GM23338 (cell line): ENCODE data around the gene DCLK1. TPM values are rescaled to one million over a fixed set of nuclear protein-coding genes. Genes with fewer than 3 reads are reported as not detected.

Experiments
- ATAC-seq: fragments of 200-7000 bp; cut with Tn5 transposase; 3 replicates; pipeline ENCODE4 v1.9.1; 2020
- DNase-seq: peaks from one replicate; pipeline ENCODE4 v3.0.0-alpha.2; 2015; ENCODE audit warnings: low spot score
- H2AFZ ChIP-seq: fragments of 200-600 bp; sonication (generic); 2 replicates; pipeline ENCODE4 v1.8.0; 2016; ENCODE audit warnings: antibody characterized with exemption, mild to moderate bottlenecking, moderate library complexity
- H3F3A ChIP-seq: fragments of 200-600 bp; sonication (generic); replicated peaks from 2 replicates; pipeline ENCODE4 v1.8.0; 2017; ENCODE audit warnings: antibody characterized with exemption, mixed run types, low read depth
- H3K27ac ChIP-seq: fragments of 200-600 bp; sonication (generic); 2 replicates; pipeline ENCODE4 v1.6.1; 2016; ENCODE audit warnings: low read depth
- H3K27me3 ChIP-seq: fragments of 200-600 bp; sonication (generic); 2 replicates; pipeline ENCODE4 v1.8.0; 2016; ENCODE audit warnings: mild to moderate bottlenecking, mixed run types, moderate library complexity; ENCODE audit not compliant: insufficient read depth
- H3K36me3 ChIP-seq: fragments of 200-600 bp; sonication (generic); 2 replicates; pipeline ENCODE4 v1.8.0; 2016; ENCODE audit warnings: mild to moderate bottlenecking; ENCODE audit not compliant: insufficient read depth
- H3K4me1 ChIP-seq: fragments of 200-600 bp; sonication (generic); 2 replicates; pipeline ENCODE4 v1.8.0; 2016; ENCODE audit warnings: mild to moderate bottlenecking, moderate library complexity; ENCODE audit not compliant: insufficient read depth
- H3K4me2 ChIP-seq: fragments of 200-600 bp; sonication (generic); 2 replicates; pipeline ENCODE4 v1.7.1; 2017; ENCODE audit warnings: mixed run types
- H3K4me3 ChIP-seq: fragments of 200-600 bp; sonication (generic); 2 replicates; pipeline ENCODE4 v1.6.1; 2016; ENCODE audit warnings: mixed run types
- H3K79me2 ChIP-seq: fragments of 200-600 bp; sonication (generic); replicated peaks from 2 replicates; pipeline ENCODE4 v1.8.0; 2017; ENCODE audit warnings: mild to moderate bottlenecking; ENCODE audit not compliant: insufficient read depth
- H3K9me2 ChIP-seq: fragments of 200-600 bp; sonication (generic); 2 replicates; pipeline ENCODE4 v1.8.0; 2017; ENCODE audit not compliant: insufficient read depth
- H4K20me1 ChIP-seq: fragments of 200-600 bp; sonication (generic); replicated peaks from 2 replicates; pipeline ENCODE4 v1.8.0; 2017; ENCODE audit warnings: mild to moderate bottlenecking; ENCODE audit not compliant: insufficient read depth
- H3K27ac Mint-ChIP-seq: 2 replicates; pipeline ENCODE4 v1.8.0; 2020; ENCODE audit warnings: inconsistent platforms, mild to moderate bottlenecking, moderate library complexity, mixed read lengths
- H3K27me3 Mint-ChIP-seq: 3 replicates; pipeline ENCODE4 v1.8.0; 2022; ENCODE audit warnings: low read depth, mild to moderate bottlenecking, moderate library complexity, mixed read lengths, inconsistent platforms; ENCODE audit not compliant: insufficient read depth, poor library complexity
- H3K36me3 Mint-ChIP-seq: 3 replicates; pipeline ENCODE4 v1.8.0; 2021; ENCODE audit warnings: low read depth, mild to moderate bottlenecking, inconsistent platforms, moderate library complexity, mixed read lengths
- H3K4me1 Mint-ChIP-seq: 3 replicates; pipeline ENCODE4 v1.8.0; 2020; ENCODE audit warnings: mild to moderate bottlenecking, inconsistent platforms, mixed read lengths
- H3K4me3 Mint-ChIP-seq: 3 replicates; pipeline ENCODE4 v1.8.0; 2021; ENCODE audit warnings: moderate library complexity, mild to moderate bottlenecking, inconsistent platforms, mixed read lengths
- H3K9me3 Mint-ChIP-seq: 3 replicates; pipeline ENCODE4 v1.8.0; 2020; ENCODE audit warnings: moderate library complexity, mild to moderate bottlenecking, inconsistent platforms, mixed read lengths
- CREB1 ChIP-seq: fragments of 250-450 bp; sonication (Bioruptor Pico); IDR thresholded peaks from 2 replicates; pipeline ENCODE4 v1.5.0; 2020; ENCODE audit warnings: low read depth, mild to moderate bottlenecking, moderate library complexity
- CTCF ChIP-seq, 2 experiments: fragments of 200-600 bp in 1 of 2; sonication (generic) in 1 of 2; conservative IDR thresholded peaks; 2 replicates each; pipeline versions ENCODE4 v1.5.1 to v1.6.1; 2016 to 2017; ENCODE audit warnings: antibody characterized with exemption in 2 of 2, low read depth in 2 of 2, mild to moderate bottlenecking in 2 of 2, moderate library complexity in 1 of 2
- ETS1 ChIP-seq: IDR thresholded peaks from 2 replicates; pipeline ENCODE4 v1.6.1; 2016; ENCODE audit warnings: antibody characterized with exemption
- EZH2phosphoT487 ChIP-seq: fragments of 200-600 bp; sonication (generic); IDR thresholded peaks from one replicate; pipeline ENCODE4 v1.8.1; 2018; ENCODE audit warnings: antibody characterized with exemption; ENCODE audit not compliant: unreplicated experiment
- JUNB ChIP-seq: IDR thresholded peaks from one replicate; pipeline ENCODE4 v1.6.1; 2016; ENCODE audit warnings: antibody characterized with exemption; ENCODE audit not compliant: unreplicated experiment
- NANOG ChIP-seq: IDR thresholded peaks from 2 replicates; pipeline ENCODE4 v1.6.1; 2016; ENCODE audit warnings: antibody characterized with exemption, borderline replicate concordance
- POLR2AphosphoS5 ChIP-seq: IDR thresholded peaks from 2 replicates; pipeline ENCODE4 v1.6.1; 2016; ENCODE audit warnings: antibody characterized with exemption, low read depth
- REST ChIP-seq: IDR thresholded peaks from one replicate; pipeline ENCODE4 v1.6.1; 2018; ENCODE audit warnings: antibody characterized with exemption; ENCODE audit not compliant: unreplicated experiment
- STAT1 ChIP-seq: IDR thresholded peaks from one replicate; pipeline ENCODE4 v1.6.1; 2016; ENCODE audit warnings: antibody characterized with exemption; ENCODE audit not compliant: unreplicated experiment
- ZNF114 ChIP-seq: fragments of 250-450 bp; sonication (Bioruptor Pico); IDR thresholded peaks from 2 replicates; pipeline ENCODE4 v1.5.0; 2020; ENCODE audit warnings: mild to moderate bottlenecking, moderate library complexity
- ZNF331 ChIP-seq: fragments of 250-450 bp; sonication (Bioruptor Pico); IDR thresholded peaks from 2 replicates; pipeline ENCODE4 v1.5.0; 2020; ENCODE audit warnings: low read depth, mild to moderate bottlenecking, moderate library complexity
- ZNF462 ChIP-seq: fragments of 250-450 bp; sonication (Bioruptor Pico); IDR thresholded peaks from 2 replicates; pipeline ENCODE4 v1.5.0; 2020; ENCODE audit warnings: mild to moderate bottlenecking, moderate library complexity
- polyA plus RNA-seq: library from polyadenylated mRNA; unstranded; fragments of >200 nt; fragmentation: Nextera tagmentation; extraction: Ambion mirVana; gene quantifications from 2 replicates; pipeline ENCODE4 v1.2.1, GENCODE V29; 2016
- total RNA-seq: library from RNA; depleted of rRNA; stranded (reverse); fragments of >200 nt; shearing (Covaris generic); gene quantifications from 2 replicates; pipeline ENCODE4 v1.2.3, GENCODE V29; 2014

The DCLK1 gene
- total and polyA plus RNA-seq, 2 experiments from 2014 or later = 13.1 to 57.7 TPM

- no peak for TF ChIP-seq ETS1
- no peak for TF ChIP-seq NANOG
- no peak for TF ChIP-seq EZH2phosphoT487
- TF ChIP-seq JUNB = no peak
Measured at GRCh38 chr13:35941374-35941773, 189.8 kb downstream of the DCLK1 start (continued).

- Histone ChIP-seq H3F3A (no peaks in the 10 kb centered on the region), H3K27ac (no peak overlapping the region), H3K36me3 (0 out of 2 replicates have a peak, but pooled peaks cover 4% of the 10 kb centered on the region), H4K20me1 (no peaks in the 10 kb centered on the region), H3K4me2 (no peak overlapping the region), H3K4me3 (no peak overlapping the region), H2AFZ (no peak overlapping the region), H3K9me2 (peaks cover 24% of the 10 kb centered on the region; the same call in 1 of the 2 replicates), H3K4me1 (no peaks in the 10 kb centered on the region), H3K27me3 (no peaks in the 10 kb centered on the region), H3K79me2 (no peaks in the 10 kb centered on the region)
- DNase-seq (no peak), ATAC-seq (no peak)
- no peak overlapping the region for H3K4me3 Mint-ChIP-seq
- no peaks in the 10 kb centered on the region for H3K4me1 Mint-ChIP-seq
- peaks cover 9% of the 10 kb centered on the region for H3K27me3 Mint-ChIP-seq
- H3K9me3 Mint-ChIP-seq = peaks cover 10% of the 10 kb centered on the region
- no peak overlapping the region for H3K27ac Mint-ChIP-seq
- H3K36me3 Mint-ChIP-seq = peaks cover 9% of the 10 kb centered on the region
- no peak for TF ChIP-seq CREB1 (CRISPR knock-in tag)
- TF ChIP-seq CTCF (conservative IDR thresholded peaks at IDR 0.05; ENCODE audit: low read depth in 2 of 2) = no peak
- no peak for TF ChIP-seq STAT1
- no peak for TF ChIP-seq EZH2phosphoT487
- TF ChIP-seq ZNF114 (CRISPR knock-in tag) = no peak
- no peak for TF ChIP-seq ETS1
- TF ChIP-seq ZNF462 (CRISPR knock-in tag) = no peak
- no peak for TF ChIP-seq REST
- no peak for TF ChIP-seq NANOG
- no peak for TF ChIP-seq POLR2AphosphoS5
- no peak for TF ChIP-seq ZNF331 (CRISPR knock-in tag)
Measured at GRCh38 chr13:35940734-35941133, 190.4 kb downstream of the DCLK1 start.
